ENCODE results near the gene SMARCA4.
A peak's percentile ranks its signal among the peaks of the same experiment; 100 is the strongest.

Gene SMARCA4

DNA sequence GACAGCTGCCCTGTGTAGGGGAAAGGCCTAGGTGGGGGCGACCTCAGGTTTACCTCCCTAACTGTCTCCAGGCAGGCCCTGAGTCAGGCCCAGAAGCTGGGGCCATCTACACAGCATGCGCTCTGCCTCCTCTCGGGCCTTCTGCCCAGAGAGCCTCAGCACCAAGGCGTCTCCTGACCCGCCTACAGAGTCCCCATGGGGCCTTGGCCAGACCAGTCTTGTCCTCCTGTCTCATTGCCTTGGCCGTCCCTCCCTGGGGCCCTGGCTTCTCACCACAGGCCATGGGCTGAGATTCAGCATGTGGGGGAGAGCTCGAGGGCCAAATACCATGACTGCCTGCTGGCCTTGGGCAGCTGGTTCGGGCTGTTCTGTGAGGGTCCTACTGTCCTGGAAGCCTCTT, 59.0 kb downstream of the SMARCA4 start:
- no peaks in the 10 kb centered on the region for H3K9me2 ChIP-seq (ENCODE audit: low read depth, low read length)
- H3K36me3 ChIP-seq (ENCODE audit: insufficient read depth, low read length) = peaks cover 99% of the 10 kb centered on the region

DNA sequence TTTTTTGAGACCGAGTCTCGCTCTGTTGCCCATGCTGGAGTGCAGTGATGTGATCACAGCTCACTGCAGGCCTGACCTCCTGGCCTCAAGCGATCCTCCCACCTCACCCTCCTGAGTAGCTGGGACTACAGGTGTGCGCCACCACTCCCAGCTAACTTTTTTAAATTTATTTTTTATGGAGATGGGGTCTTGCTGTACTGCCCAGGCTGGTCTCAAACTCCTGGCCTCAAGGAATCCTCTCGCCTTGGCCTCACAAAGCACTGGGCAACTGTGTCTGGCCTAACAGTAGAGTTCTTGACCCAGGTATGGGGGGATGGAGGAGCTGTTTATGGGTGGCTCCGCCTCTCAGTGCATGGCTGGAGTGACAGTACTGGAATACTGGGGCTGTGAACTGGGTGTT, 59.6 kb downstream of the SMARCA4 start:
- peaks cover 99% of the 10 kb centered on the region for H3K36me3 ChIP-seq (ENCODE audit: insufficient read depth, low read length)
- TF ChIP-seq, protein P1, sequence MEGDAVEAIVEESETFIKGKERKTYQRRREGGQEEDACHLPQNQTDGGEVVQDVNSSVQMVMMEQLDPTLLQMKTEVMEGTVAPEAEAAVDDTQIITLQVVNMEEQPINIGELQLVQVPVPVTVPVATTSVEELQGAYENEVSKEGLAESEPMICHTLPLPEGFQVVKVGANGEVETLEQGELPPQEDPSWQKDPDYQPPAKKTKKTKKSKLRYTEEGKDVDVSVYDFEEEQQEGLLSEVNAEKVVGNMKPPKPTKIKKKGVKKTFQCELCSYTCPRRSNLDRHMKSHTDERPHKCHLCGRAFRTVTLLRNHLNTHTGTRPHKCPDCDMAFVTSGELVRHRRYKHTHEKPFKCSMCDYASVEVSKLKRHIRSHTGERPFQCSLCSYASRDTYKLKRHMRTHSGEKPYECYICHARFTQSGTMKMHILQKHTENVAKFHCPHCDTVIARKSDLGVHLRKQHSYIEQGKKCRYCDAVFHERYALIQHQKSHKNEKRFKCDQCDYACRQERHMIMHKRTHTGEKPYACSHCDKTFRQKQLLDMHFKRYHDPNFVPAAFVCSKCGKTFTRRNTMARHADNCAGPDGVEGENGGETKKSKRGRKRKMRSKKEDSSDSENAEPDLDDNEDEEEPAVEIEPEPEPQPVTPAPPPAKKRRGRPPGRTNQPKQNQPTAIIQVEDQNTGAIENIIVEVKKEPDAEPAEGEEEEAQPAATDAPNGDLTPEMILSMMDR (IDR thresholded peaks at IDR 0.05; ENCODE audit: low read length) = no peak
- no peak for TF ChIP-seq EZH2 (IDR thresholded peaks at IDR 0.05; ENCODE audit: borderline replicate concordance, low read length)
- H3K79me2 ChIP-seq (ENCODE audit: insufficient read depth, low read length) = no peaks in the 10 kb centered on the region
- no peaks in the 10 kb centered on the region for H4K20me1 ChIP-seq (ENCODE audit: insufficient read depth, low read length)
- H3K9ac ChIP-seq (ENCODE audit: low read length) = no peak overlapping the region
- H3K4me2 ChIP-seq (ENCODE audit: low read length) = no peak overlapping the region
- H3K9me3 ChIP-seq (ENCODE audit: low read length) = no peaks in the 10 kb centered on the region
- H3K4me1 ChIP-seq (ENCODE audit: insufficient read depth, low read length, severe bottlenecking) = no peaks in the 10 kb centered on the region
- no peaks in the 10 kb centered on the region for H3K27me3 ChIP-seq (ENCODE audit: insufficient read depth, low read length)
- H3F3A ChIP-seq (ENCODE audit: insufficient read depth, low read length) = no peaks in the 10 kb centered on the region
- no peak overlapping the region for H3K4me3 ChIP-seq (ENCODE audit: low read depth, low read length, poor library complexity, severe bottlenecking)
- no peaks in the 10 kb centered on the region for H3K9me2 ChIP-seq (ENCODE audit: low read depth, low read length)
- H3K27ac ChIP-seq (ENCODE audit: low read depth, low read length, poor library complexity, severe bottlenecking) = peak overlapping the region; percentile 63
- no peak overlapping the region for H2AFZ ChIP-seq (ENCODE audit: low read length)

More for the DNA sequence above, 59.0 kb downstream of the SMARCA4 start:
- no peak overlapping the region for H2AFZ ChIP-seq (ENCODE audit: low read length)
- H3F3A ChIP-seq (ENCODE audit: insufficient read depth, low read length) = no peaks in the 10 kb centered on the region
- no peak overlapping the region for H3K9ac ChIP-seq (ENCODE audit: low read length)
- no peak overlapping the region for H3K27ac ChIP-seq (ENCODE audit: low read depth, low read length, poor library complexity, severe bottlenecking)
- no peaks in the 10 kb centered on the region for H3K4me1 ChIP-seq (ENCODE audit: insufficient read depth, low read length, severe bottlenecking)
- no peaks in the 10 kb centered on the region for H3K9me3 ChIP-seq (ENCODE audit: low read length)
- H3K4me3 ChIP-seq (ENCODE audit: low read depth, low read length, poor library complexity, severe bottlenecking) = no peak overlapping the region
- H3K79me2 ChIP-seq (ENCODE audit: insufficient read depth, low read length) = no peaks in the 10 kb centered on the region
- H3K27me3 ChIP-seq (ENCODE audit: insufficient read depth, low read length) = no peaks in the 10 kb centered on the region
- TF ChIP-seq, protein P1 (IDR thresholded peaks at IDR 0.05; ENCODE audit: low read length) = no peak
- TF ChIP-seq EZH2 (IDR thresholded peaks at IDR 0.05; ENCODE audit: borderline replicate concordance, low read length) = no peak
- no peaks in the 10 kb centered on the region for H4K20me1 ChIP-seq (ENCODE audit: insufficient read depth, low read length)
- no peak overlapping the region for H3K4me2 ChIP-seq (ENCODE audit: low read length)

DNA sequence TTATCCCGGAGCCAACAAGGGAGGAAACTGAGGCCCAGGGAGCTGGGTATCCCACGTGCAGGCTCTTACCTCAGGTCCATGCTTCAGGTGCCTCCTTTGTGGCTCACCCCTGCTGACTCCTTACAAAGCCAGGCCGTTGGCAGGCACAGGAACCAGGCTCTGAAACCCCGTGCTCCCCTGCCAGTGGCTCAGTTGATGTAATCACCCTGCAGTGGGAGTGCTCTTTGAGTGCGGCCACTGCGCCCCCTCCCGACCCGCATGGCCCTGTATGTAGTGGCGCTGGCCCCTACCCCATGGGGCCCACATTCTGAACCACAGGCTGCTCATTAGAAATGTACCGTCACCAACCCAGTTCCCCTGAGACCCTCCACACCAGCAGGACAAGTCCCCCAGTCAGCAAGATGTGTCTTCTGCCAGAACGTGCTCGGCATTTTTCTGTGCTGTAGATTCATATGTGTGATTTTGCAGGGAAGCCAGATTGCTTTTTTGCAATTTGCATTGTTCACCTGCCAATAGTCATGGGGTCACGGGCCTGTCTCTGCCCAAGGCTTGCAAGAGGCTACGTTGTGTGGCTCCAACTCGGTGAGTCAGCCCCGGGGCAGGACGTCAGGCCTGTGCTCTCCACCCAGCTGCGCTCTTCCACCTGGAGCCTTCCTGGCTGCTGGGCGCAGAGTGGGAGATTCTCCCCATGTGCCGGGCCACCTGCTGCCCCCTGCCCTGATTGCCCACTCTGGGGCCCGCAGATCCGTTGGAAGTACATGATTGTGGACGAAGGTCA, 60.3 kb downstream of the SMARCA4 start:
- Histone ChIP-seq H2AFZ (ENCODE audit: low read length) (no peak overlapping the region), H3K9me3 (ENCODE audit: low read length) (no peaks in the 10 kb centered on the region), H3F3A (ENCODE audit: insufficient read depth, low read length) (no peaks in the 10 kb centered on the region), H3K4me1 (ENCODE audit: insufficient read depth, low read length, severe bottlenecking) (no peaks in the 10 kb centered on the region), H3K27me3 (ENCODE audit: insufficient read depth, low read length) (no peaks in the 10 kb centered on the region), H4K20me1 (ENCODE audit: insufficient read depth, low read length) (no peaks in the 10 kb centered on the region), H3K9ac (ENCODE audit: low read length) (no peak overlapping the region), H3K79me2 (ENCODE audit: insufficient read depth, low read length) (no peaks in the 10 kb centered on the region), H3K36me3 (ENCODE audit: insufficient read depth, low read length) (peaks cover 100% of the 10 kb centered on the region), H3K4me2 (ENCODE audit: low read length) (no peak overlapping the region), H3K4me3 (ENCODE audit: low read depth, low read length, poor library complexity, severe bottlenecking) (no peak overlapping the region), H3K9me2 (ENCODE audit: low read depth, low read length) (no peaks in the 10 kb centered on the region), H3K27ac (ENCODE audit: low read depth, low read length, poor library complexity, severe bottlenecking) (peak overlapping the region; percentile 63)
- TF ChIP-seq EZH2 (IDR thresholded peaks at IDR 0.05; ENCODE audit: borderline replicate concordance, low read length) = no peak
- TF ChIP-seq, protein P1 (IDR thresholded peaks at IDR 0.05; ENCODE audit: low read length) = peak; percentile 53

Measured in OCI-LY1 (cell line).